OCI-M2 (cell line): ENCODE data around the gene KRT5.
"Not testable (repeated sequence)": the region's sequence is repeated elsewhere in the genome, so short reads cannot be mapped to it uniquely, and the experiment has no call there.

ENCODE experiments used
- DNase-seq: peaks from one replicate; lab custom pipeline; 2025; ENCODE audit not compliant: unreplicated experiment; lab: John Stamatoyannopoulos, UW

Gene KRT5

GRCh38 chr12:52521568-52522266 lies 1.5 kb upstream of the KRT5 start:
- no peak for DNase-seq

GRCh38 chr12:52521175-52521567 lies 977 bp upstream of the KRT5 start:
- no peak for DNase-seq

GRCh38 chr12:52519387-52519703 lies 849 bp downstream of the KRT5 start:
- DNase-seq, result no peak

DNA sequence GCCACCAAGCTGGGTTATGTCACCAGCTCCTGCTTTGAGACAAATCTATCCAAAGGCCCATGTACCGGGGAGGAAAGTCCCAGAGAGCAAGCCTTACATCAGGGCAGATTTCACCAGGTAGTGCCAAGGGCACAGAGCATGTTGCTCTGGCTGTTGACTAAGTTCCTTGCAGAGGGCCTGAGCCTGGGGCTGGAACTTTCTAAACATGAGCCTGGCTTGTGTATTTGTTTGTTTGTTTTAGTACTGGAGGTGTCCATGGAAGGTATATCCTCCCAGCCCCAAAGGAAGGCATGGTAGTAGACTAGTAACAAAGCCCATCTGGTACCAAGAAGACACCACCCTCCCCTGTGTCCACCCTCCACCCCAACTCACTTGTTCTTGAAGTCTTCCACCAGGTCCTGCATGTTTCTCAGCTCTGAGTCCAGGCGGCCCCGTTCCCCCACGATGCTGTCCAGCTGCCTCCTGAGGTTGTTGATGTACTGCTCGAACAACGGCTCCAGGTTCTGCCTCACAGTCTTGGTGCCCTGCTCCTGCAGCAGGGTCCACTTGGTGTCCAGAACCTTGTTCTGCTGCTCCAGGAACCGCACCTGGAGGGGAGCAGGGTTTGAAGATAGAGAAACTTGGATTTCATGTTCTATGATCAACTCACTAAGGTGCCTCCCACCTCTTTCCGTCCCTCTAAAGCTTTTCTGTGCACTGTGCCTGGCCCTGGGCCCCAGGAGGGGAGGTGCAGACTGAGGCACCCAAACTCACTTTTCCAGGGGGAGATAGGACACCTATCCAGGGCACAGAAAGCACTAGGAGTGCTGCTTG lies 1.4 kb downstream of the KRT5 start:
- no peak for DNase-seq

DNA sequence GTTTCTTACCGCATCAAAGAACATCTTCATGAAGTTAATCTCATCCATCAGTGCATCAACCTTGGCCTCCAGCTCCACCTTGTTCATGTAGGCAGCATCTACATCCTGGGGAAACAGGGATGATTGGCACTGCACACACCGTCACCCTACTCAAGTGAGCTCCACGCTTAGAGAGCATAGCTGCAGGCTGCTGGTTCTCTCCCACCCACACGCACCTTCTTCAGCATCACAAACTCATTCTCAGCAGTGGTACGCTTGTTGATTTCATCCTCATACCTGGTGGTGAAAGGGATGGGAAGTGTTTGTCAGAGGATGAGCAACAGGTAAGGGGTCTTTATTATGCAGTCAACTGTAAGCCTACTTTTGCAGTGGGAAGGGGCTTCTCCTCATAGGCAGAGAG lies 2.3 kb downstream of the KRT5 start:
- no peak for DNase-seq

DNA sequence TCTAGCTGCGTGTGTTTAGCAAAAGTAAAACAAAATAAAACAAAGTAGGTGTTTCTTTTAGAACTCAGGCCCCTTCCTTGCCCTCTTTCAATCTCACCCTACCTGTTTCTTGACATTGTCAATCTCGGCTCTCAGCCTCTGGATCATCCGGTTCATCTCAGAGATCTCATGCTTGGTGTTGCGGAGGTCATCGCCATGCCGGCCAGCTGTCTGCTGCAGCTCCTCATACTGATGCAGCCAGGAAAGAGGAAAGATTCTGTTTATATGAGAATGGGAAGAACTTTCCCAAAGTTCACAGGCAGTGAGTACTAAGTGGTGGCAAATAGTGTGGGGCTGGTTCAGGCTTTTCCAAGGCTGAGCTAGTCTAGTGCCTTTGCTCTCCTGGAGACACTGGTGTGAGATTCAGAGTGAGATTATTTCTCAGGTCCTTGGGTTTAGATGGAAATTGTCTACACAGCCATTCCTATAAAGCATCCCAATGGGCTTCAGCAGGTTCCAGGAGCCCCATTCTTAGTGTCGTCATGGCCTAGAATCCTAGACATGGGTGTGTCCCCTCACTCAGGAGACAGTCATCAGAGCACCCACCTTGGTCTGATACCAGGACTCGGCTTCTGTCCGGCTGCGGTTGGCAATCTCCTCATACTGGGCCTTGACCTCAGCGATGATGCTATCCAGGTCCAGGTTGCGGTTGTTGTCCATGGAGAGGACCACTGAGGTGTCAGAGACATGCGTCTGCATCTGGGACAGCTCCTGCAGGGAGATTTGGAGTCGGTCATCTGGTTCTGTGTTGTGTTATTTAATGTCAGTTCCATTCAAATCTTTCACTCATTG lies 3.0 kb downstream of the KRT5 start:
- no peak for DNase-seq

- DNase-seq, result no peak
Observed at GRCh38 chr12:52515927-52516831, 4.0 kb downstream of the KRT5 start.

DNA sequence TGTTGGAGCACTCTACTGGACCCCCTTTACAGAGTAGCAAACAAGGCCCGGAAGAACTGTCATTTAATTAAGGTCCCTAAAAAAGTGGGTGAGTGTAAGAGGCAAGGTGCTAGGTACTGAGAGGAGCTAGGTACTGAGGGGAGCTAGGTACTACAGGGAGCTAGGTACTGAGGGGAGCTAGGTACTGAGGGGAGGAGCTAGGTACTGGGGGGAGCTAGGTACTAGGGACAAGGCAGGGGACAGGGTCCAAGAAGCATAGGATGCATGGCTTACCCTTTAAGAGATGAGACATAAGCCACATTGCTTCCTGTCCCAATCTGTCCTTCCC lies 4.9 kb downstream of the KRT5 start:
- no peak for DNase-seq

DNA sequence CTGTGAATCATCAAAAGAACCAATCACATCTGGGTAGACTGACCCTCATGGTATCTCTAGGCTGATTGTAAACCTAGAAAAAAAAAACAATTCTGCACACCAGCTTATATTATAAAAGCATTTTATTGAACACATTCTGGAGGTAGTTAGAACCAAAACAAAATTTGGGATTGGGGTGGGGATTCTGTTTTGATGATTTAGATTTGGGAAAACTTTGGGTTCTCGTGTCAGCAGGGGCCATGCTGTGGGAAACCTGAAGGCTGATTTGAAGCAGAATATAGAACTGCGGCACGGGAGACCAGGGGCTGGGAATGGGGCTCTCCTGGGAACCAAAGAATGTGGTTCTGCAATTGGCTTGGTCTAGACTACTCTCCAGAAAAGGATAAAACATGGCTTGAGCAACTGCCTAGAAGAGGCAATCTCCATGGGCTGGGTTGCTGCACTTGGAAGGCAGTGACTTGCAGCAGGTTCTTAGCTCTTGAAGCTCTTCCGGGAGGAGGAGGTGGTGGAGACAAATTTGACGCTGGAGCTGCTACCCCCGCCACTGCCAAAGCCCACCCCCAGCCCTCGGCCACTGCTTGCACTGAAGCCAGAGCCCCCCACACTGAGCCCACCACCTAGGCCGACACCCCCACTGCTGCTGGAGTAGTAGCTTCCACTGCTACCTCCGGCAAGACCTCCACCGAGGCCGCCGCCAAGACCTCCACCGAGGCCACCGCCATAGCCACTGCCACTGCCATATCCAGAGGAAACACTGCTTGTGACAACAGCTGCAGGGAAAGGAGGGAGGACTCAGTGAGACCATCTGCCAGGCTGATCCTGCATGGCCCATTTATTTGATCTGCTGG lies 5.5 kb downstream of the KRT5 start:
- no peak for DNase-seq

- no peak for DNase-seq
Observed at GRCh38 chr12:52513736-52514135, 6.5 kb downstream of the KRT5 start.

GRCh38 chr12:52508211-52508610 lies 12.0 kb downstream of the KRT5 start:
- DNase-seq, result no peak

DNA sequence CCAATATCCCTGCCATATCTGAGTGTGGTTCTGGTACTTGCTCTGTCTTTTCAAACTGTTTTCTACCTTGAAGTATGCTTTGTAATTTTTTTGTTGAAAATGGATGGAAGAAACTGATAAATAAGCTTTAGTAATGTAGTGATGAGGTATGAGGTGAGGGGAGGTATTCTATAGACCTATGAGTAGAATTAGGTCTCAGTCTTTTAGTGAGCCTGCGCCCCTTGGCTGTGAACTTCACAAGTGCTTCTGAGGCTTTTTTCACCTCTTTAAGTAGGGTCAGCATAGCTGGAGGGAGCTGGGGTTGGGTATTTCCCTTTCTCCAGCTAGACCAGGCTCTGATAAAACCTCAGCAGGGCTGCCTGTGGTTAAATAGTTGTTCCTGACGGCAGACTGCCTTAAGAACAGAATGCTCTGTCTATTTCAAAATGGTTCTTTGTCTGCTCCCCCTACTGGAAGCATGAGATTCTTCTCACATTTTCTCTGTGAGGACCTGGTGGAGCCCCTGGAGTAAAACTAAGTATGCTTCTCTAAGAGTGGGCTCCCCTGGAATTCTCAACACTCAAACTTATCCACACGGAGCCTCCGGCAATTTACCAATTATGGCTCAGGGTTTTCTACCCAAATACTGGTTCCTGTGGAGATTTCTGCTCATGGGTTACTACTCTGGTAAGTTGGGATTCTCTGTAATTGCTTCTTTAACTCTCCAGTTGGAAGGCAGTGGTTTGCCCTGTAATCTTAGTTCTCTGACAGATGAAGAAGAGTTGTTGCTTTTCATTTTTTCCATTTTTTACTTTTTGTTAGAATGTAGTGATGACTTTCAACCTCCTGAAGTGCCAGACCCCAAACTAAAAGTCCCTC lies 13.1 kb downstream of the KRT5 start:
- no peak for DNase-seq

- no peak for DNase-seq
Observed at GRCh38 chr12:52502877-52503276, 17.3 kb downstream of the KRT5 start.

- no peak for DNase-seq
Observed at GRCh38 chr12:52501490-52501889, 18.7 kb downstream of the KRT5 start.

GRCh38 chr12:52500574-52500973 lies 19.6 kb downstream of the KRT5 start:
- DNase-seq, result not testable (repeated sequence)

DNA sequence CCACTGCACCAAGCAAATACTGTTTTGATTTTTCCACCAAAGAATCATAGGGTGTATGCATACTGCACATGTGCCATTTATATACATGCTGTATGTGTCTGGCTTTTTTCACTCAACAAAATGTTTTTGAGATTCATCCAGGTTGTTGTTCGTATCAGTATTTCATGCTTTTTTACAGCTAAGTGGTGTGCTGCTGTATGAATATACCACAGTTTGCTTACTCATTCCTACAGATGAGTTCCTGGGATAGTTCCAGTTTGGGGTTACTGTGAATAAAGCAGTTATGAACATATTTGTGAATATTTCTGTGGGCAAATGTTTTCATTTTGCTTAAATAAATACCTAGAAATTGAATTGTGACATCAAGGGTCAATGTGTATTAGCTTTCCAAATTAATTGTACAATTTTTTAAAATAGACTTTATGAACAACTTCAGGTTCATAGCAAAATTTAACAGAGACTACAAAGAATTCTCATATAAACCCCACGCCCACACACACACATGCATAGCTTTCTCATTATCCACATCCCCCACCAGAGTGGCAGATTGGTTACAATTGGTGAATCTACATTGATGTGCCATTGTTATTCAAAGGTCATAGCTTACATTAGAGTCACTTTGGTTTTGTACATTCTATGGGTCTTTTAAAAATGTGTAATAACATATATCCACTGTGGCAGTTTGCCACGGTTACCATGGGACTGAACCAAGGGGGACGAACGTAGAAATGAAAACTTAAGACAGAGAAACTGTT lies 20.2 kb downstream of the KRT5 start:
- DNase-seq, result no peak

DNA sequence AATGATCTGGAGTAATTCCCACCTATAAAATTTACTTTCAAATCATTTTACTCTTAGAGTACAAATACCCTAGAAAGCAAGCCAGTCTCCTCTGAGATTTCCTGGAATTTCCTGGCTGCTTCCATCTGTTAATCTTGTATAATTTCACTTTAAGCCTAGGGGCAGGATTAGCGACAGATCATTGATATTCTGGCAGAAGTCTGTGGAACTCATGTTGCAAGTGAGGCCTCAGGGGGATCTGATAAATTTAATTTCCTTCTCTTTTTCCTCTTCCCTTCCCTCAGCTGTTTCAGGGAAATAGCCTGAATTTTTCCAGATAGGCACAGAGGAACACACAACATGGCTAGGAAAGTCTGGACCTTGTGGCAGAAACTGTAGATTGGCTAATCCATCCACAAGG lies 21.2 kb downstream of the KRT5 start:
- DNase-seq, result no peak

GRCh38 chr12:52497975-52498374 lies 22.2 kb downstream of the KRT5 start:
- no peak for DNase-seq
